Ovary (tissue), 3 donors: ENCODE measurements around the gene RELL2.

ENCODE experiments used
- CTCF ChIP-seq, 3 donors: fragments of 450-650 bp in 2 of 3; fragments of 200-600 bp in 1 of 3; IDR thresholded peaks; one replicate each; pipeline versions ENCODE4 v1.5.1 to v1.8.0; 2016 to 2022; ENCODE audit warnings: antibody characterized with exemption in 3 of 3, mild to moderate bottlenecking in 1 of 3
- POLR2A ChIP-seq: fragments of 450-650 bp; IDR thresholded peaks from one replicate; pipeline ENCODE4 v1.6.1; 2017; ENCODE audit warnings: antibody characterized with exemption, mild to moderate bottlenecking, moderate library complexity
- donor health status: DM: no; HTN: no; CAD: no.

GRCh38 chr5:141668601-141669265 lies 31.9 kb downstream of the RELL2 start:
- TF ChIP-seq CTCF (IDR thresholded peaks at IDR 0.05) (no peak), POLR2A (no peak)
